OCI-LY7 (cell line): Measurements from ENCODE around the gene NINJ2. TPM values are rescaled to one million over a fixed set of nuclear protein-coding genes. Genes with fewer than 3 reads are reported as not detected.
A peak's percentile ranks its signal among the peaks of the same experiment; 100 is the strongest.

Experiments used
- BruUV-seq: library from RNA; stranded (reverse); fragments of 400-500 nt; replicated peaks from 2 replicates; lab custom pipeline; 2021; lab: Mats Ljungman, UMichigan
- CTCF ChIA-PET: fragments of 300-600 bp; sonication (Branson Sonifier 250); formaldehyde crosslinking; loops from one replicate; lab custom pipeline; 2022; ENCODE audit warnings: antibody characterized with exemption; ENCODE audit not compliant: unreplicated experiment; lab: Charles Lee
- POLR2A ChIA-PET: fragments of 300-600 bp; sonication (Branson Sonifier 250); formaldehyde crosslinking; loops from one replicate; lab custom pipeline; 2022; ENCODE audit warnings: antibody characterized with exemption; lab: Charles Lee
- DNase-seq: peaks from one replicate; pipeline ENCODE4 v3.0.0-alpha.2; 2015; ENCODE audit warnings: low spot score
- H2AFZ ChIP-seq: fragments of 200-600 bp; sonication (generic), shearing (Covaris generic); 2 replicates; pipeline ENCODE4 v1.6.1; 2014; ENCODE audit warnings: mild to moderate bottlenecking, antibody characterized with exemption, low read length, moderate library complexity
- H3K27ac ChIP-seq: fragments of 200-600 bp; sonication (generic); 2 replicates; pipeline ENCODE4 v1.5.1; 2014; ENCODE audit warnings: mixed run types, low read depth, mild to moderate bottlenecking, moderate library complexity, low read length, inconsistent platforms; ENCODE audit not compliant: poor library complexity, severe bottlenecking
- H3K36me3 ChIP-seq: fragments of 200-600 bp; sonication (generic); 2 replicates; pipeline ENCODE4 v1.6.1; 2014; ENCODE audit warnings: mild to moderate bottlenecking, antibody characterized with exemption, low read length, moderate library complexity, mixed read lengths; ENCODE audit not compliant: insufficient read depth
- H3K4me1 ChIP-seq: fragments of 200-600 bp; sonication (generic); 2 replicates; pipeline ENCODE4 v1.5.1; 2014; ENCODE audit warnings: mild to moderate bottlenecking, low read length; ENCODE audit not compliant: insufficient read depth, poor library complexity, severe bottlenecking
- H3K4me2 ChIP-seq: fragments of 200-600 bp; sonication (generic); 2 replicates; pipeline ENCODE4 v1.6.1; 2014; ENCODE audit warnings: mild to moderate bottlenecking, low read length
- H3K4me3 ChIP-seq: fragments of 200-600 bp; sonication (generic); 2 replicates; pipeline ENCODE4 v1.5.1; 2014; ENCODE audit warnings: mild to moderate bottlenecking, low read depth, low read length; ENCODE audit not compliant: poor library complexity, severe bottlenecking
- H3K79me2 ChIP-seq: fragments of 200-600 bp; sonication (generic); 2 replicates; pipeline ENCODE4 v1.6.1; 2016; ENCODE audit warnings: low read depth, mild to moderate bottlenecking, low read length, moderate library complexity, mixed read lengths; ENCODE audit not compliant: insufficient read depth
- H3K9me2 ChIP-seq: fragments of 200-600 bp; sonication (generic); 2 replicates; pipeline ENCODE4 v1.6.1; 2016; ENCODE audit warnings: mild to moderate bottlenecking, low read length, mixed read lengths; ENCODE audit not compliant: insufficient read depth
- H3K9me3 ChIP-seq: fragments of 200-600 bp; sonication (generic); 2 replicates; pipeline ENCODE4 v1.6.1; 2014; ENCODE audit warnings: mild to moderate bottlenecking, mixed run types, low read length, mixed read lengths
- H4K20me1 ChIP-seq: fragments of 200-600 bp; sonication (generic); 2 replicates; pipeline ENCODE4 v1.6.1; 2014; ENCODE audit warnings: mild to moderate bottlenecking, antibody characterized with exemption, low read length, moderate library complexity, mixed read lengths; ENCODE audit not compliant: insufficient read depth
- EZH2phosphoT487 ChIP-seq: fragments of 200-600 bp; sonication (generic); IDR thresholded peaks from 2 replicates; pipeline ENCODE4 v1.6.1; 2018; ENCODE audit warnings: low read depth, borderline replicate concordance, mild to moderate bottlenecking, mixed run types, antibody characterized with exemption, low read length, moderate library complexity, mixed read lengths
- intact Hi-C: fragments of 100-400 bp; cut with micrococcal nuclease; formaldehyde crosslinking; loops from one replicate; pipeline ENCODE4 v1.10.0; 2022; ENCODE audit not compliant: unreplicated experiment
- total RNA-seq, 2 experiments: library from RNA; depleted of rRNA in 1 of 2; stranded (reverse); fragments of >200 nt in 1 of 2; shearing (Covaris generic) in 1 of 2; gene quantifications; 2 replicates each; pipeline ENCODE4 v1.2.3, GENCODE V29; 2014 to 2022
- TF ChIP-seq, protein P1 (sequence below): fragments of 200-600 bp; sonication (generic); conservative IDR thresholded peaks from 2 replicates; pipeline ENCODE4 v1.5.1; 2014; ENCODE audit warnings: mild to moderate bottlenecking, antibody characterized with exemption, low read length, moderate library complexity, mixed read lengths

Gene NINJ2
- total RNA-seq, 2 experiments from 2014 or later = 0.79 to 4.4 TPM

DNA sequence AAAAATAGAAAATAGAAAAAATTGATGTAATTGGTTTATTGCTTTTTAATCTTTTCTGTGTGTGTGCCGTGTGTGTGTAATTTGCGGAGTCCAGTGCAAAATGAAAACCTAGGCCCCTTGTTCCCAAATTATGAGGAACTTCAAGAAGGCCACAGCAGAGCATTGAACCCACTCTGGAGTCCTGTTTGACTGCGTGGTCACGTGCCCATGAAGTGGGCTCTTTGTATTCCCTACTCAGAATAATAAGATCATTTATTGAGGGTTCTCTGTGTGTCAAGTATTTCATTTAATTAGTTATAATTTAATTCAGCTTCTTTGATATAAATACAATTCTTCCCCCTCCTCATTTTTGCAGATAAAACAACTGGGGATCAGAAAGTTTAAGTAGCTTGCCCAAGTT is 12.3 kb upstream of the NINJ2 start:
- ChIA-PET POLR2A (interaction anchor here (1.4 to 6.6 kb wide), 4 partner anchors 8 to 75 kb away, joined by 3 to 42 read pairs (median 13); partner anchors contain the start of gene WNK1), CTCF (no interaction called here)
- intact Hi-C loops = loop anchor here (2.0 to 10.0 kb wide), 3 partner anchors 33 to 101 kb away; no protein-coding TSS in a partner anchor
- peaks cover 57% of the 10 kb centered on the region for H3K4me1 ChIP-seq
- no peak overlapping the region for H2AFZ ChIP-seq
- H3K4me2 ChIP-seq = no peak overlapping the region
- no peaks in the 10 kb centered on the region for H3K79me2 ChIP-seq
- BruUV-seq = no TSS peak
- H4K20me1 ChIP-seq = no peaks in the 10 kb centered on the region
- no peaks in the 10 kb centered on the region for H3K9me3 ChIP-seq
- no peaks in the 10 kb centered on the region for H3K9me2 ChIP-seq
- TF ChIP-seq, protein P1, sequence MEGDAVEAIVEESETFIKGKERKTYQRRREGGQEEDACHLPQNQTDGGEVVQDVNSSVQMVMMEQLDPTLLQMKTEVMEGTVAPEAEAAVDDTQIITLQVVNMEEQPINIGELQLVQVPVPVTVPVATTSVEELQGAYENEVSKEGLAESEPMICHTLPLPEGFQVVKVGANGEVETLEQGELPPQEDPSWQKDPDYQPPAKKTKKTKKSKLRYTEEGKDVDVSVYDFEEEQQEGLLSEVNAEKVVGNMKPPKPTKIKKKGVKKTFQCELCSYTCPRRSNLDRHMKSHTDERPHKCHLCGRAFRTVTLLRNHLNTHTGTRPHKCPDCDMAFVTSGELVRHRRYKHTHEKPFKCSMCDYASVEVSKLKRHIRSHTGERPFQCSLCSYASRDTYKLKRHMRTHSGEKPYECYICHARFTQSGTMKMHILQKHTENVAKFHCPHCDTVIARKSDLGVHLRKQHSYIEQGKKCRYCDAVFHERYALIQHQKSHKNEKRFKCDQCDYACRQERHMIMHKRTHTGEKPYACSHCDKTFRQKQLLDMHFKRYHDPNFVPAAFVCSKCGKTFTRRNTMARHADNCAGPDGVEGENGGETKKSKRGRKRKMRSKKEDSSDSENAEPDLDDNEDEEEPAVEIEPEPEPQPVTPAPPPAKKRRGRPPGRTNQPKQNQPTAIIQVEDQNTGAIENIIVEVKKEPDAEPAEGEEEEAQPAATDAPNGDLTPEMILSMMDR = no peak
- no peak for TF ChIP-seq EZH2phosphoT487
- no peaks in the 10 kb centered on the region for H3K36me3 ChIP-seq
- no peak overlapping the region for H3K27ac ChIP-seq
- DNase-seq = no peak
- no peak overlapping the region for H3K4me3 ChIP-seq

DNA sequence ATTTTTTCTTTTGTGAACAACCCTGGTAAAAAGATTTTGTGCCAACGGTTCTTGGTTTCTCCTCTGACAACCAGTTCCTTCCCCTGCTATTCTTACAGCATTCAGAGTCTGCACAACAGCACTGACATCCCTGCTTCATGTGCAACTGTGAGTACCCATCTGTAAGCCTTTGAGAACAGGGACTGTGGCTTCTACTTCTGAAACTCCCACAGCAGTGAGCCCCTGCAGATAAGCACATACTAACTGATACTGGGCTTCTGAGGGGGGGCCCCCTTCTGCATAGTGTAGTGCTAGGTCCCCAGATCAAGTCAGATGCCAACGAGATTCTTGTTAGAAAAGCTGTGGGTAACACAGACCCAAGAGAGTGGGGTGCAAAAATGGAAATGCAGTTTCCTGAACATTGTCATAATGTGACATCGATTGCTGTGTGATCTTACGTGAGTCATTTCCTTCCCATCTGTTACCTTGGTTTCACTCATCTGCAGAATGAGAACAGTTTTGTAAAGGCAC is 11.1 kb upstream of the NINJ2 start:
- peak overlapping the region; percentile 79 for H3K4me2 ChIP-seq
- DNase-seq = peak; percentile 71
- no TSS peak for BruUV-seq
- peak overlapping the region; percentile 82 for H3K27ac ChIP-seq
- no peaks in the 10 kb centered on the region for H4K20me1 ChIP-seq
- ChIA-PET CTCF (no interaction called here), POLR2A (interaction anchor here (0.5 to 6.6 kb wide), 10 partner anchors 11 to 413 kb away, joined by 3 to 42 read pairs (median 6); partner anchors contain the start of genes NINJ2 and WNK1)
- H3K36me3 ChIP-seq = no peaks in the 10 kb centered on the region
- peak overlapping the region; percentile 47 for H3K4me3 ChIP-seq
- no peaks in the 10 kb centered on the region for H3K9me2 ChIP-seq
- H3K4me1 ChIP-seq = peaks cover 56% of the 10 kb centered on the region
- H3K9me3 ChIP-seq = no peaks in the 10 kb centered on the region
- TF ChIP-seq, protein P1 = no peak
- TF ChIP-seq EZH2phosphoT487 = no peak
- intact Hi-C loops = loop anchor here (2.0 to 10.0 kb wide), 3 partner anchors 32 to 100 kb away; no protein-coding TSS in a partner anchor
- H3K79me2 ChIP-seq = no peaks in the 10 kb centered on the region
- H2AFZ ChIP-seq = peak overlapping the region; percentile 48; the same call in 1 of the 2 replicates

DNA sequence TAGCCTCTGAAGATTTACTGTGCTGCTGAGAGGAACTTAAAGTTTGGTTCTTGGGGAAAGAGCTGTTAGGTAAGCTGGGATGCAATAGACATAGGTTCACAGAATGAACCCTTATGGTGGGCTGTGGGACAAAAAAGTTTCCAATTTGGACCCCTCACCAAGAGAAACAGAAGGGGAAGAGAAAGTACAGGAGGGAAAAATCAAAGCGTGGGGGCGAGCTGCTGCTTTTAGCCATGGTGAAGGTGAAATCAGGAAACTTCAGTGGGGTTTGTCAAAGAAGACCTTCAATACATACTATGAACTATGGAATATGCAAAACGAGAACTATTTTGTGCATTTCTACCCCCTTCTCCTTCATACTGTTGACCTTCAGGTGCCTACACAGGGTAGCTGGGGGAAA is 10.6 kb upstream of the NINJ2 start:
- Histone ChIP-seq H4K20me1 (no peaks in the 10 kb centered on the region), H3K4me1 (peaks cover 53% of the 10 kb centered on the region), H3K4me3 (peak overlapping the region; percentile 47), H2AFZ (peak overlapping the region; percentile 48; the same call in 1 of the 2 replicates), H3K4me2 (peak overlapping the region; percentile 79), H3K79me2 (no peaks in the 10 kb centered on the region), H3K27ac (peak overlapping the region; percentile 82), H3K36me3 (no peaks in the 10 kb centered on the region), H3K9me3 (no peaks in the 10 kb centered on the region), H3K9me2 (no peaks in the 10 kb centered on the region)
- no TSS peak for BruUV-seq
- intact Hi-C loops = loop anchor here (1.0 to 10.0 kb wide), 4 partner anchors 31 to 99 kb away; no protein-coding TSS in a partner anchor
- ChIA-PET CTCF (interaction anchor here (1.0 kb wide), 1 partner anchor 77 kb away, joined by 4 read pairs; no protein-coding TSS in a partner anchor), POLR2A (interaction anchor here (0.5 to 6.6 kb wide), 16 partner anchors 11 to 412 kb away, joined by 3 to 42 read pairs (median 6); partner anchors contain the start of genes NINJ2 and WNK1)
- no peak for DNase-seq
- TF ChIP-seq EZH2phosphoT487 = no peak
- TF ChIP-seq, protein P1 = no peak
